Glutamatergic neuron (in vitro differentiated cells): ENCODE measurements around the gene TESK2. TPM values are rescaled to one million over a fixed set of nuclear protein-coding genes. Genes with fewer than 3 reads are reported as not detected.
"Not testable (repeated sequence)": the region's sequence is repeated elsewhere in the genome, so short reads cannot be mapped to it uniquely, and the experiment has no call there.

Experiments
- DNase-seq: peaks from one replicate; pipeline ENCODE4 v3.0.0; 2022
- H3K27ac Mint-ChIP-seq: one replicate; pipeline ENCODE4 v1.8.0; 2020; ENCODE audit warnings: mild to moderate bottlenecking, mixed read lengths, inconsistent platforms; ENCODE audit not compliant: unreplicated experiment
- H3K27me3 Mint-ChIP-seq: one replicate; pipeline ENCODE4 v1.8.0; 2020; ENCODE audit warnings: mild to moderate bottlenecking, moderate library complexity, mixed read lengths, inconsistent platforms; ENCODE audit not compliant: unreplicated experiment
- H3K36me3 Mint-ChIP-seq: one replicate; pipeline ENCODE4 v1.8.0; 2020; ENCODE audit warnings: mild to moderate bottlenecking, mixed read lengths, inconsistent platforms; ENCODE audit not compliant: unreplicated experiment
- H3K4me1 Mint-ChIP-seq: one replicate; pipeline ENCODE4 v1.8.0; 2020; ENCODE audit warnings: mild to moderate bottlenecking, low read depth, mixed read lengths, inconsistent platforms; ENCODE audit not compliant: unreplicated experiment
- H3K4me3 Mint-ChIP-seq: one replicate; pipeline ENCODE4 v1.8.0; 2020; ENCODE audit warnings: mild to moderate bottlenecking, mixed read lengths, inconsistent platforms; ENCODE audit not compliant: unreplicated experiment
- H3K9me3 Mint-ChIP-seq: one replicate; pipeline ENCODE4 v1.8.0; 2020; ENCODE audit warnings: mild to moderate bottlenecking, moderate library complexity, mixed read lengths, inconsistent platforms; ENCODE audit not compliant: unreplicated experiment
- total RNA-seq: library from RNA; stranded (reverse); fragmentation: NEBNext Ultra II Directional; extraction: Animal tissue kit (Norgen Biotek cat#: 25700); gene quantifications from one replicate; pipeline ENCODE4 v1.2.1, GENCODE V29; 2021; ENCODE audit not compliant: unreplicated experiment
- TF ChIP-seq, protein P1 (sequence below): fragments of 200-600 bp; sonication (generic); IDR thresholded peaks from one replicate; pipeline ENCODE4 v1.5.0; 2021; ENCODE audit not compliant: partially characterized antibody, unreplicated experiment

TESK2 gene
- total RNA-seq, 1 donor from 2014 or later = 3.3 TPM

DNA sequence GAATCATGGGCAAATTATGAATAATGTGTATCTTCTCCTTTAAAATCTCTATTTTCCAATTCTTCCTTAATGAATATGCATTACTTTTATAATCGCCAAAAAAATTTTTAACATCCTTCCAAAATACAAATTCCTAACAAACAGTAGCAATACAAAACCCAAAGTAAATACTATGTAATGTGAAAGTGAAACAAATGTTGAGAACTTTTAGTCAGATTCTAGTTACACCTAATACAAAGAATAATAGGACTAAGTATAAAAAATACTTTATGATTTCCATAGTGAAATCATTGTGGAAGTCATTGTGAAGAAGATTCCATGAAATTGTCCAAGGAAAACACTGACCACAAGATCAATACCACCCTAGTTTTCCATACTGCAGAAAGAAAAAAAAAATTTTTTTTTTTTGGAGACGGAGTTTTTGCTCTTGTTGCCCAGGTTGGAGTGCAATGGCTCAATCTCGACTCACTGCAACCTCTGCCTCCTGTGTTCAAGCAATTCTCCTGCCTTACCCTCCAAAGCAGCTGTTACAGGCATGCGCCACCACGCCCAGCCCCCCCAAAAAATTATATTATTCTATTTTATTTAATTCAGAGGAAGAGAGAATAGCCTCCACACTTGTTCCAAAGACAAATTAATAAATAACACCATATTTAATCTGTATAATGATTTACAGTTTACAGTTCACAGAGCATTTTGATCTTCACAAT, 11.8 kb downstream of the TESK2 start:
- H3K4me1 Mint-ChIP-seq = no peaks in the 10 kb centered on the region
- no peak for DNase-seq
- H3K4me3 Mint-ChIP-seq = no peak overlapping the region
- peaks cover 1% of the 10 kb centered on the region for H3K9me3 Mint-ChIP-seq
- no peaks in the 10 kb centered on the region for H3K36me3 Mint-ChIP-seq
- no peaks in the 10 kb centered on the region for H3K27me3 Mint-ChIP-seq
- no peak overlapping the region for H3K27ac Mint-ChIP-seq
- TF ChIP-seq, protein P1, sequence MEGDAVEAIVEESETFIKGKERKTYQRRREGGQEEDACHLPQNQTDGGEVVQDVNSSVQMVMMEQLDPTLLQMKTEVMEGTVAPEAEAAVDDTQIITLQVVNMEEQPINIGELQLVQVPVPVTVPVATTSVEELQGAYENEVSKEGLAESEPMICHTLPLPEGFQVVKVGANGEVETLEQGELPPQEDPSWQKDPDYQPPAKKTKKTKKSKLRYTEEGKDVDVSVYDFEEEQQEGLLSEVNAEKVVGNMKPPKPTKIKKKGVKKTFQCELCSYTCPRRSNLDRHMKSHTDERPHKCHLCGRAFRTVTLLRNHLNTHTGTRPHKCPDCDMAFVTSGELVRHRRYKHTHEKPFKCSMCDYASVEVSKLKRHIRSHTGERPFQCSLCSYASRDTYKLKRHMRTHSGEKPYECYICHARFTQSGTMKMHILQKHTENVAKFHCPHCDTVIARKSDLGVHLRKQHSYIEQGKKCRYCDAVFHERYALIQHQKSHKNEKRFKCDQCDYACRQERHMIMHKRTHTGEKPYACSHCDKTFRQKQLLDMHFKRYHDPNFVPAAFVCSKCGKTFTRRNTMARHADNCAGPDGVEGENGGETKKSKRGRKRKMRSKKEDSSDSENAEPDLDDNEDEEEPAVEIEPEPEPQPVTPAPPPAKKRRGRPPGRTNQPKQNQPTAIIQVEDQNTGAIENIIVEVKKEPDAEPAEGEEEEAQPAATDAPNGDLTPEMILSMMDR = no peak

DNA sequence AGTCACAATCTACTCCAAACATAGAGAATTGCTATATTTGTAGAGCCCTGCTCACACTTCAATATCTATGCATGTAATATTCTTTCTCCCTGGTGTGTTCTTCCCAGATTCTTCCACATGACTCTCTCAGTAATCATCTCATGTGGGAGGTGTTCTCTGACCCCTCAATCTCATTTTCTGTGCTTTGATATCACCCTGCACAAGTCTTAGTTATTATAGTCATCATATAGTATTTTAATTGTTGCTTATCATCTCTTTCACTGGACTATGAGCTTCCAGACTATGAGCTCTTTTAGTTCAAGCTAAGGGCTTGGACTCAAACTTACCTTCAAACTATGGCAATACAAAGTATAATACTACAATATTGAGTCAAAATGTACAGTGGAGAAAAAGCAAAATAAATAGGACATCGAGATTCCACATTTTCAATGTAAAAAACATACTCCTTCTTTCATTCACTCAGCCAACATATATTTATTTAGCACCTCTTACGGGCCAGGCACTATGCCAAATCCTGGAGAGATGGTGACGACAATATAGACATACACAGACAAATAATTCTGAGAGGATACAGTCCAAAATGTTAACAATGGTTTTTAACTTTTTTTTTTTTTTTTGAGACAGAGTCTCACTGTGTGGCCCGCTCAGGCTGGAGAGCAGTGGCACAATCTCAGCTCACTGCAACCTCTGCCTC, 12.7 kb downstream of the TESK2 start:
- no peaks in the 10 kb centered on the region for H3K36me3 Mint-ChIP-seq
- DNase-seq = no peak
- no peak overlapping the region for H3K4me3 Mint-ChIP-seq
- no peaks in the 10 kb centered on the region for H3K9me3 Mint-ChIP-seq
- no peaks in the 10 kb centered on the region for H3K27me3 Mint-ChIP-seq
- no peaks in the 10 kb centered on the region for H3K4me1 Mint-ChIP-seq
- TF ChIP-seq, protein P1 = no peak
- H3K27ac Mint-ChIP-seq = no peak overlapping the region

GRCh38 chr1:45477646-45478045, 13.3 kb downstream of the TESK2 start:
- Mint-ChIP-seq H3K36me3 (no peaks in the 10 kb centered on the region), H3K9me3 (no peaks in the 10 kb centered on the region), H3K4me1 (no peaks in the 10 kb centered on the region), H3K27me3 (no peaks in the 10 kb centered on the region), H3K27ac (no peak overlapping the region), H3K4me3 (no peak overlapping the region)
- no peak for DNase-seq
- TF ChIP-seq, protein P1 = no peak

DNA sequence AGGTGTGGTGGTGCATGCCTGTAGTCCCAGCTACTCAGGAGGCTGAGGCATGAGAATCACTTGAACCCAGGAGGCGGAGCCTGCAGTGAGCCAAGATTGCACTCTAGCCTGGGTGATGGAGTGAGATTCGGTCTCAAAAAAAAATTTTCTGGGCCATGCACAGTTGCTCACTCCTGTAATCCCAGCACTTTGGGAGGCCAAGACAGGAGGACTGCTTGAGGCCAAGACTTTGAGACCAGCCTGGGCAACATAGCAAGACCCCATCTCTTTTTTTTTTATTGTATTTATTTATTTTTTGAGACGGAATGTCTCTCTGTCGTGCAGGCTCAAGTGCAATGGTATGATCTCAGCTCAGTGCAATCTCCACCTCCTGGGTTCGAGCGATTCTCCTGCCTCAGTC, 16.8 kb downstream of the TESK2 start:
- H3K4me3 Mint-ChIP-seq, H3K27me3 Mint-ChIP-seq: not testable (repeated sequence)

DNA sequence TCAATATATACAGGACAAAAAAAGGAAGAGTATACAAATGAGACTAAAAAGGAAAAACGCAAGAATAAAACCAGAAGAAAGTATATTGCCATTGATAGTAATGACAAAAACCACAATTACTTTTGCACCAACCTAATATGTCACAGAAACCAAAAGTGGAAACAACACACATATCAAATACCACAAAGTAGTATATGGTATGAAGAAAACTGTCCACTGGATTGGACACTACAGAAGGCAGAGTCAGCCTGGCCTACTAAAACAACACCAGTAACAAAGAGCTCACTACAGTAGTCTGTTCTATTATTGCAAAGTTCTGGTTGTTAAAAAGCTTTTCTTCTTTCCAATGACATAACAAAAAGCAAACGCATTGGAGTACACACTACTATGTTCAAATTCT, 17.7 kb downstream of the TESK2 start:
- Mint-ChIP-seq H3K27ac (no peak overlapping the region), H3K4me3 (no peak overlapping the region), H3K9me3 (no peaks in the 10 kb centered on the region), H3K4me1 (no peaks in the 10 kb centered on the region), H3K36me3 (no peaks in the 10 kb centered on the region), H3K27me3 (no peaks in the 10 kb centered on the region)
- no peak for DNase-seq
- TF ChIP-seq, protein P1 = no peak

More for the DNA sequence above, 16.8 kb downstream of the TESK2 start:
- not testable (repeated sequence) for H3K9me3 Mint-ChIP-seq, H3K36me3 Mint-ChIP-seq, H3K27ac Mint-ChIP-seq, H3K4me1 Mint-ChIP-seq, DNase-seq
